Fibroblast of the conjunctiva (primary cell): Measurements from ENCODE around the gene ST8SIA1.
A peak's percentile ranks its signal among the peaks of the same experiment; 100 is the strongest.

Source experiments
- DNase-seq: peaks from one replicate; pipeline ENCODE4 v3.0.0-alpha.2; 2010; ENCODE audit warnings: low read depth

ST8SIA1 gene

DNA sequence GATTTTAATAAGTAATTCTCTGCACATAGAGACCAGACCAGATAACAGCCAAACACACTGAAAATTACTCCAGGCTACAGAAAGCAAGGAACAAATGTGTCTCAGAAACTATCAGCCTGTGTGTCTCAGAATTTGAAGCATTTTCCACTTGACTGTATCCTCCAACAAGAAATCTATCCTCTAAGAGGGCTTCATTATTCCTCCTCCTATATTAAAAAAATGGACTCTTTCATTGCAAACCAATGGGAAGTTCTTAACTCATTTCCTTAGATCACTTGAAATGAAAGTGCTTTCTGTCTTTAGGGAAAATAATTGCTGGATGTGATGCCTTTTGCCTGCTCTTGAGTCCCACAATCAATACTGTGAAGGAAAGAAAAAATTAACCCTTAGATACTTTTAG lies 2.3 kb downstream of the ST8SIA1 start:
- DNase-seq: no peak

DNA sequence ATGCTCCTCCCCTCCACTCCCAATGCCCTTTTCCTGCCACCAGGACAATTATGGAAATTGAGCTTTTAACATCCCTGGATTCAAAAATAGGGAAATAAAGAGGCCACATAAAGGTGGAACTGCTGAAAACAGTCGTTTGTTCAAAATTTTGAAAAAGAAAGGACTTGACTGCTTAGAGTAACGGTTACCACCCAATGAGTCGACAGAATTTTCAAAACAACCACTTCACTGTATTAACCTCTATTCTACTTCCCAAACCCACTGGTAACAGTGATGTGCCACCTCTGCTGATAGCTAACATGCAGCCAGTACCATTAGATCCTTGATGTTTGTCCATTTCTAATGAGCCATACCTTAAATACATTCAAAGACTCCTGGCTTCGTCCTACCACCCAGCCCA lies 4.9 kb downstream of the ST8SIA1 start:
- DNase-seq: no peak

DNA sequence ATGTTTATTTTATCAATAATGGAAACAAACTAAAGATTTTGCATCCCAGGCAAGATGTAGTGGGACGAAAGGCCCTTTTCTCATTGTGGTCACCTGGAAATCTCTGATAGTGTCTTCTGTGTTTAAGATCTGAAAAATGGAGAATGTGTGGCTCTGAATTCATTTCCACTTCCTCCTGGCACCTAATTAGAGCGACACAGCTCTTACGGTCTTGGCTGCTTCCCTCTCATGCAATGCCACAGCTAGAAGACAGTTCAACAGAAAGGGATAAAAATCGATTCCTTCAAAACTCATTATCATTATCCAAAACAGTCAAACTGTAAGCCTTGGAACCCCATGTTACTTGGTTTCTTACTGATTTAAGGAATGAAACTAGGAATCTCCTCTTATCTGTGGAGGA lies 9.3 kb downstream of the ST8SIA1 start:
- DNase-seq: no peak

DNA sequence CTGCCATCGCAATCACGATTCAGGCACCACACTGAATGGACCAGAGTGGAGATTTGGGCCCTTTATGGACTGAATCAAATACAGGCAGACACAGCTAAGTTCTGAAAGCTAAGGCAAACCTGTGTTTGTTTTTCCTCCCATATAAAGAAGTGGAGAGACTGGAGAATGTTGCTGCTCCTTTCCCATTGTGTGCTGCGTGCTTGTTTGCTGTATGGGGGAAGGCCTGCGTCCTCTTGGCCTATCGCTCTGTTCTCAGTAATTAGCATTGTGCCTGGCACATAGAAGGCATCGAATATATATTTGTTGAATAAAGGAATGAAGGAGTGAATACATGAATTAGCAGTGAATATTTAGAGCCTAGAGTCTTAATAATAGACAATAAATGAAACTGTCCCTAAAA lies 12.4 kb downstream of the ST8SIA1 start:
- DNase-seq: no peak

GRCh38 chr12:22321638-22322037 lies 12.9 kb downstream of the ST8SIA1 start:
- no peak for DNase-seq

DNA sequence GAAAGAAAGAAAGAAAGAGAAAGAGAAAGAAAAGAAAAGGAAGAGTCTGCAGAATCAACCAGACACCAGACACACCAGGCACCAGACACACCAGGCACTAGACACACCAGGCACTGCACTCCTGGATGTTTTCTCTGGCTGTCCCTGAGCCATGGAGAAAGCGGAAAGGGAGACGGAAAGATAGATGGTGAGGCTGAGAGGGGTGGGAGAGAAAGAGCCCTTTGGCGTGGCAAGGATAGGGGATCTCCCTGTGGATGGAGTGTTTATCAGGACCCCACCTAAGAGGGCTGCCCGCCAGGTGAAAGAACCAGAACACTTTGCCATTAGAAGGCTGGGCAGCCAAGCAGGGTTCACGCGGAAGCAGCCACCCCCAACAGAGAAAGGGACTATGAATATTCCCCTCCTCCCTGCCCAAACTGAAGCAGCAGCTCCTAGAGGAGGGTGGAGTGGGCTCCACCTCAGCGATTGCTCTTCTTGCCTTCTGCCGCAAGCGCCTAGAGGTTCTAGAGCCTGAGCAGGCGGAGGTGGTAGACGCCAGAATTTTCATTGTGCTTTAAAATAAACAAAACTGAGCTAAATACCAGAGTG lies 13.4 kb downstream of the ST8SIA1 start:
- DNase-seq: no peak

DNA sequence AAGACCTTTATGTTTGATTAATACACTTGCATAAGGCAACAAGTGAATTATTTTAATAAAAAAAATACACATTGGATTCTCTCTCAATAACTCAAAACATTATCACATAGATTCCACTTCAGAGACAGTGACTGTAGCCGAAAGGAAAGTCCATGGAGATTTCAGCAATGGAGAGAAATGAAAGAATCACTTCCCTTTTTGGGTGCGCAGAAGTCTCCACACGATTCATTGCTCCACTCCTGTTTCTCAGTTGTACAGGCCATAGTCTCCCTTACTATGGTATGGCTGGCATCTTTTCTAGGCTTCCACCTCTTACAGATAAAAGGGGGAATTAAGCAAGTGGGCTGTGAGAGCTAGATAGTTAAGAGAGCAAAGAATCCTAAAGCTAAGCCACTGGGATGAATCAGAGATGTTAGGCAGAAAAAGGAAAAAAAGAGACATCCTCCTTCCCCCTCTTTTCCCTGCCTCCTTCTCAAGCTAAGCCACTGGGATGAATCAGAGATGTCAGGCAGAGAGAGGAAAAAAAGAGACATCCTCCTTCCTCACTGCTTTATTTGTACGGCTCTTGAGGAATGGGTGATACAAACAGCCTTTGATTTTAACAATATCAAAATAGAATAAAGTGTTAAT lies 16.3 kb downstream of the ST8SIA1 start:
- DNase-seq: no peak

DNA sequence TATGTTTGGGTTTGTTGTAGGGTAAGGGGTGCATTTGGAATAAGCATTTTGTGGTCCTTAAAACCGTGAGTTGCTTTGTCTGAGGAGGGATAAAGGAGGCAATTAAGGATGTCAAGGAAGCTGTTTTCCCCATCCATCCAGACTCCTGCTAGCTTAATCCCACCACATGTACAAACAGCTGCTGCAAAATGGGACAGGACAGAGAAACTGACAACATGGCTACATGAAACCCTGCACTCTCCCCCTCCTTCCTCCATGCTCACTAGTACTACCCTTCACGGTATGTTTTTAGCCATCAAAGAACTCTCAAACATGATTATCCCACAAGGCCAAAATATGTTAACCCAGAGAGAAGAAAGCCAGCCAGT lies 20.6 kb downstream of the ST8SIA1 start:
- no peak for DNase-seq

DNA sequence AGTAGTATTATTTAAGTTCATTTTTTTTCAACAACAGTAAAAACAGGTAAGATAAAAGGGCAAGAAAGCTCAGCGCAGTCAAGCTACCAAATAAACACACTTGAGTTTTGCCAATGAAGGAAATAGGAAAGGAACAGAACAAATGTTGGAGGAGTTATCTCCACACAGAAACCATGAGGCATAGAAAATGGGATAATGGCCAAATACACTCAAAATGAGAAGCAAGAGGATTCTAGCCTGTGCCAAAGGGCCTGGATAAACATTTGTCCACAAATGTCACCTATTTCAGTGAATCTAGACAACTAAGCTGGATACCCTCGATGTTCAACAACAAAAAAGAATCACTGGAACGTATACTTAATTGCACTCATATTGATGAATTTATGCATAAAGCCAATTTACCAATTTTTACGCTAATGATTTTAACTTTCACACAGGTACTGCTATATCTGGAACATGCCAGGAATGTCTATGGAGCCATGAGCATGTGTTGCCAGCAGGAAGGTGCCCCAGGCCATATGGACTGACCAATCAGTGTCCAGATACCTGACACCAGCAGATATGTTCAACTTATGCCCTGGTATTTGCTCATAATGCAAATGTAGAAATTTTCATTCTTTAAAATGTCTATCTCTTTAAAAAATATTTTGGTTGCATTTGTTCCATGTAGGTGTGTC lies 21.1 kb downstream of the ST8SIA1 start:
- no peak for DNase-seq

- DNase-seq: no peak
These were observed 22.2 kb downstream of the ST8SIA1 start for GRCh38 chr12:22312336-22312735.

DNA sequence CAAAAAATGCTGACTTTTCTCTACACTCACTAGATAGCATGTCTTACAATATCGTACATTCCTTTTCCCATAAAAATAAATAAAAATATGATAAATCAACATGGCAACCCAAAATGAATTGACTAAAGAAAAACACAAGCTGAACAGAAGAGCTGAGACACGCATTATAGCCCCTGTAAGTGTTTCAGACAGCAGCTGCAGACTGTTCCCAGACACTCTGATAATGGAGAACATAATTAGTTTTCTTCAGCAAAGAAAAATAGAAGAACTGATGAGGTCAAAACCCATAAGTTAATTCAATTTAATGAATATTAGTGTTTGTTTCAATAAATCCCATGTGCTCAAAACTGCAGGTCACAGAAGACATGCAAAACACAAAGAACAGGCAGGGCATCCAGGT lies 23.8 kb downstream of the ST8SIA1 start:
- no peak for DNase-seq

GRCh38 chr12:22310275-22310674 lies 24.2 kb downstream of the ST8SIA1 start:
- DNase-seq: no peak

DNA sequence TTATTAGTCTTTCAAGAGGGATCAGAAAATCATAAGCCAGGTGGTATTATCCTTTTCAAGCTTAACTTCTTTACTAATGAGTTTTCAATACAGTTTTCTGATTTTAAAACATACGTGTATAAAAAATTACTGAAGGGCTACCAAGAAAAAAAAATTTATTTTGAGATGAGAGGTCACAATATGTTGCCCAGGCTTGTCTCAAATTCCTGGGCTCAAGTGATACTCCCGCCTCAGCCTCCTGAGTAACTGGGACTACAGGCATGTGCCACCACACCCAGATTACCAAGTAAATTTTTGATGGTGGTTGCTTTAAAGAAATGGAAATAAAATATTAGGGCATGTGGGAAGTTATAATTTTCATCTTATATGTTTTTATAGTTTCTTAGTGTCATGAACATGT lies 26.7 kb downstream of the ST8SIA1 start:
- DNase-seq: no peak

GRCh38 chr12:22306311-22306710 lies 28.2 kb downstream of the ST8SIA1 start:
- no peak for DNase-seq

- no peak for DNase-seq
These were observed 30.2 kb downstream of the ST8SIA1 start for GRCh38 chr12:22304341-22304740.

- no peak for DNase-seq
These were observed 35.1 kb downstream of the ST8SIA1 start for GRCh38 chr12:22299294-22299912.

- DNase-seq: no peak
These were observed 45.3 kb downstream of the ST8SIA1 start for GRCh38 chr12:22289250-22289649.

GRCh38 chr12:22287776-22288621 lies 46.5 kb downstream of the ST8SIA1 start:
- peak; percentile 12 for DNase-seq

GRCh38 chr12:22287101-22287500 lies 47.4 kb downstream of the ST8SIA1 start:
- no peak for DNase-seq

DNA sequence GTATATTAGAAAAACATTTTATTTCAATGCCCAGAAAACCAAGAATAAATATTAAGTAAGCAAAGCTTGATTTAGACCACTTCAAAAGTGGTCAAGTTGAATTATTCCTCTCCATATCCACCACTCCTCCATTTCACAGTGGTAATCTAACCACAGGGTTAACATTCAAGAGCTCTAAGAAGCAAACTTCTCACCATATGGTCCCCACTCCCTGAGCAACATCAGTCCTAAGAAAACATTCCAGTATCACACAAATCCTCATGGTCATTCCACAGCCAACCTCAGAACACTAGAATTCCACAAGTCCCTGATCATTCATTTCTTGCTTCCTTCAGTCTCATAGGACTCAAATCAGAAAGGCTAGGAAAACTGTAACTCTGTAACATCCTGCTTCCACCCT lies 47.9 kb downstream of the ST8SIA1 start:
- DNase-seq: peak; percentile 37

DNA sequence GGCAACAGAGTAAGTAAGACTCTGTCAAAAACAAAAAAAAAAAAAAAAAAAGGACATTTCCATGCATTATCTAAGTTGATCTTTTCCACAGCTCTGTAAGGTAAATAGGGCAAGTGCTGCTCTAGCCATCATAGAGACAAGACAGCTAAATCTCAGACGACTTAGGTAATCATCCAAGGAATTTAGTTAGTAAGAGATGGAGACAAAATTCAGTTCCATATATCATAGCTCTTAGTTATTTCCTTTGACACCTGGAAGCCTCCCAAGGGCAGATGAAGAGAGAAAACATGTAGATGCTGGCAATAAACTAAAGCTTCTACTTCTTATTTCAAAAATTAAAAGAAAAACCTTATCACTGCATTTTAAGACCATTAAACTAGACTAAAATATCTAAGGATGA lies 48.7 kb downstream of the ST8SIA1 start:
- no peak for DNase-seq

- DNase-seq: no peak
These were observed 49.6 kb downstream of the ST8SIA1 start for GRCh38 chr12:22284871-22285270.
